ENCODE results near the gene DSCAML1.

Gene DSCAML1, protein sequence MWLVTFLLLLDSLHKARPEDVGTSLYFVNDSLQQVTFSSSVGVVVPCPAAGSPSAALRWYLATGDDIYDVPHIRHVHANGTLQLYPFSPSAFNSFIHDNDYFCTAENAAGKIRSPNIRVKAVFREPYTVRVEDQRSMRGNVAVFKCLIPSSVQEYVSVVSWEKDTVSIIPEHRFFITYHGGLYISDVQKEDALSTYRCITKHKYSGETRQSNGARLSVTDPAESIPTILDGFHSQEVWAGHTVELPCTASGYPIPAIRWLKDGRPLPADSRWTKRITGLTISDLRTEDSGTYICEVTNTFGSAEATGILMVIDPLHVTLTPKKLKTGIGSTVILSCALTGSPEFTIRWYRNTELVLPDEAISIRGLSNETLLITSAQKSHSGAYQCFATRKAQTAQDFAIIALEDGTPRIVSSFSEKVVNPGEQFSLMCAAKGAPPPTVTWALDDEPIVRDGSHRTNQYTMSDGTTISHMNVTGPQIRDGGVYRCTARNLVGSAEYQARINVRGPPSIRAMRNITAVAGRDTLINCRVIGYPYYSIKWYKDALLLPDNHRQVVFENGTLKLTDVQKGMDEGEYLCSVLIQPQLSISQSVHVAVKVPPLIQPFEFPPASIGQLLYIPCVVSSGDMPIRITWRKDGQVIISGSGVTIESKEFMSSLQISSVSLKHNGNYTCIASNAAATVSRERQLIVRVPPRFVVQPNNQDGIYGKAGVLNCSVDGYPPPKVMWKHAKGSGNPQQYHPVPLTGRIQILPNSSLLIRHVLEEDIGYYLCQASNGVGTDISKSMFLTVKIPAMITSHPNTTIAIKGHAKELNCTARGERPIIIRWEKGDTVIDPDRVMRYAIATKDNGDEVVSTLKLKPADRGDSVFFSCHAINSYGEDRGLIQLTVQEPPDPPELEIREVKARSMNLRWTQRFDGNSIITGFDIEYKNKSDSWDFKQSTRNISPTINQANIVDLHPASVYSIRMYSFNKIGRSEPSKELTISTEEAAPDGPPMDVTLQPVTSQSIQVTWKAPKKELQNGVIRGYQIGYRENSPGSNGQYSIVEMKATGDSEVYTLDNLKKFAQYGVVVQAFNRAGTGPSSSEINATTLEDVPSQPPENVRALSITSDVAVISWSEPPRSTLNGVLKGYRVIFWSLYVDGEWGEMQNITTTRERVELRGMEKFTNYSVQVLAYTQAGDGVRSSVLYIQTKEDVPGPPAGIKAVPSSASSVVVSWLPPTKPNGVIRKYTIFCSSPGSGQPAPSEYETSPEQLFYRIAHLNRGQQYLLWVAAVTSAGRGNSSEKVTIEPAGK (N-terminal part only)

DNA sequence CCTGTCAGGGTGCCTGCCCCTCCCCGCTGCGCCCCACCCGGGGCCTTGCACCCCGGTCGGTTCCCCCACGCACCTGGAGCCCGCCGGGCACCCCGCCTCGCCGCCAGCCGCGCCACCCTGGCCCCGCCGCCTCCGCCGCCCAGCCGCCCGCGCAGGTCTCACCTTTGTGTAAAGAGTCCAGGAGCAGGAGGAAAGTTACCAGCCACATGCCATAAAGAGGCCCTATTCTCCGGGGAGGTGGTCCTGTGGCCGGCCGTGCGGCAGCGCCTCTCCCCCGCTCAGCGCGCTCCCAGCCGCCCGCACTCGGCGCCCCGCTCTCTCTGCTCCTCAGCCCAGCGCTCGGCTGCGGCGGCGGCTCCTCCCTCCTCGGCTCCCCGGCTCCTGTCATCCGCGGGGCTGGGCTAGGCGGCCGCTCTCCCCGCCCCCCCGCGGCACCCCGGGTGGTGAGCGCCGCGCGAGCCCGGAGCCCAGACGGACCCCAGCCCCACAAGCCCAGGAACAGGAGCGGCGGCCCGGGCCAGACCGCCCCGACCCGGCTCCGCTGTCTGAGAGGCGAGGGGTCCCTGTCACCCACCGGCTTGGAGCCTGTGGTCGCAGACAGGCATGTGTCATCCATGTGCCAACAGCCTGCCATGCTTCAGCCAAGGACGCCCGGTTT is at the start of gene DSCAML1:
Gene DSCAML1, minus strand, starts transcription at position 345 of the 658 bp plus-strand sequence. Its CDS starts 137 bp downstream, at position 208.
- in situ Hi-C loops (cut with MboI; ENCODE audit: low sequenced_read_pairs), result no loop called here

DNA sequence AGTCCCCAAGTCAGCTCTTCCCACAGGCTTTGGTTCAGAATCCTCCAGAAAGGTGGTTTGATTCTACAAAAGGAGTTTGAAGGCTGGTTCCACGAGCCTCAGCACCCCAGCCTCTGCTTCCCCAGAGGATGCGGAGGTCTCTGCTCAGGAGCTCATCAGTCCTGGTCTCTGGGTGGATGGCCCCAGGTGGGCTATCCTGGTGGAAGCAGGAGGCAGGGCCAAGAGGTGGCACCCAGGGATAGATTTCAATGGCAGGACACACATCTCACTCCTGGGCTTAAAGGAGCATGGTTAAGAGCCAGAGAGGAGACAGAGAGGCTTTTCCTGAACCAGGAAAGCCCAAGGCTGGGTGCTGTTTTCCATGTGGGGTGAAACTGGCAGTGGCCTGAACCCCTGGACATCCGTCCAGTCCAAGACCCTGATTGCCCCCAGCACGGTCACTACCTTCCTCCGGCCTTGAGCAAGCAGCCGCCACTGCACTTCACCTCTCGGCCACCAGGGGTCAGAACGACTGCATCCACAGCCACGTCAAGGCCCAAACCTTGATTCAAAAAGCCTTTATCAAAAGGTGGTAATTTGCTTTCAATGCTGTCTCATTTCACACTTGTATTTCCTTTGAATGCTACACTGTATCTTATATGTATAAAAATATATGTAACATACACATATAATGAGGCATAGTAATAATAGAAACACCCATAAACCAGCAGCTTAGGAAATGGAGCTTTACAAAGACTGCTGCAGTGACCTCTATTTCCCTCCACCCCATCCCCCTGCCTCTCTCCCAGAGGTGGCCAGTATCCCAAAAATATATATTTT is 46.9 kb upstream of the DSCAML1 start:
- in situ Hi-C loops (cut with MboI; ENCODE audit: low sequenced_read_pairs), result loop anchor here (25.0 kb wide), 1 partner anchor 218 kb away; no protein-coding TSS in a partner anchor

DNA sequence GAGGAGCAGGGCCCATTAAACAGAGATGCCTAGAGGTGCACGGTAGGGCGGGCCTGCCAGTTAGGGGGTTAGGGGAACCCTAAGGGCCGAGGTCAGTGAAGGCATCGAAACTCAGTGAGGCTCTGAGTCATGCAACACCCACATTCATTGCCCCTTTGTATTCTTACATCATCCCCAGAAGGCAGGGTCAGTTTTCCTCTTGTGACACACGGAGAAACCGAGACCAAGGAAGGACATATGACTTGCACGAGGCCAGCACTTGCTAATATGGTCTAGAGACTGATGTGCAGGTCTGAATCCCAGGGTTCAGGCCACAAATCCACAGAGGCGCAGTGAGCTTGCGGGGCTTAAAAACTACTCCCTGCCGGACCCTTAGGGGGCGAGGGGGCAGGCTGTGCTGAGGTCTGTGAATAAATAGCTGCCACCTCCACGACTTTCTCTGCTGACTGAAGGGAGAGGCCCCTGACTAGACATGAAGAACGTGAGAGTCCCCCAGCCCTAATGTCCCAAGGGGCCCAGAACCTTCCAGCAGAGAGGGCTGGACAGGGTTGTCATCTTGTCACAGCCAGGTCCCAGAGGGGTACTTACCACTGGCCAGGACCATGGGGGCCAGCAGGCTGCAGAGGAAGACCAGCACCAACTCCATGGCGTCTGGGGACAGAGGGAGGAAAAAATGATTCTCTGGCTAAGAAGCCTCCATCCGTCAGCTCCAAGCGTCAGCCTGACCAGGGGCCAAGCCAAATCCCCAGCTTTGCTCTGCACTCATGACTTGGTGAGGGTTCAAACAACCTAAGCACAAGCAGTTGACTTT is 45.3 kb upstream of the DSCAML1 start:
- in situ Hi-C loops (cut with MboI; ENCODE audit: low sequenced_read_pairs), result loop anchor here (25.0 kb wide), 1 partner anchor 220 kb away; no protein-coding TSS in a partner anchor

DNA sequence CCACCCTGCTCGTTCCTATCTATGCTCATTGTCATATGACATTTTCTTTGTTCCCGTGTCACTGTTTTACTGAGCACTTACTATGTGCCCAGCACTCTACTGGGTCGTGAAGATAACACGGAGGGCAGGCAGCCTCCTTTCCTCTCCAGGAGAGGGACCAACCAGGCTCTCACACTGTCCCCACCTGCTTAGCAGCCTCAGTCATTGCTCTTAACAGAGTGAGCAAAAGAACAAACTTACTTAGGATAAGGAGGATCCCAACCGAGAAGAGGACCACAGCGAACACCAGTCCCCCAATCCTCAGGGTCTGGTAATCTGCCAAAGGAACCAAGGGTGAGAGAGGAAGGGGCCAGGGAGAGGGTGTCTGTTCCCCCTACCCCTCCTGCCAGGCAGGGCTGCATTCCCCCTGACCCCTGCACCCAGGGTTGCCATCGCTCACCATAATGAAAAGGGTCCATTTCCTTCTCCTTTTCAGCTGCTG is 44.6 kb upstream of the DSCAML1 start:
- in situ Hi-C loops (cut with MboI; ENCODE audit: low sequenced_read_pairs), result loop anchor here (25.0 kb wide), 1 partner anchor 221 kb away; no protein-coding TSS in a partner anchor

GRCh38 chr11:117840881-117841550 is 44.0 kb upstream of the DSCAML1 start:
- in situ Hi-C loops (cut with MboI; ENCODE audit: low sequenced_read_pairs), result loop anchor here (25.0 kb wide), 1 partner anchor 221 kb away; no protein-coding TSS in a partner anchor

DNA sequence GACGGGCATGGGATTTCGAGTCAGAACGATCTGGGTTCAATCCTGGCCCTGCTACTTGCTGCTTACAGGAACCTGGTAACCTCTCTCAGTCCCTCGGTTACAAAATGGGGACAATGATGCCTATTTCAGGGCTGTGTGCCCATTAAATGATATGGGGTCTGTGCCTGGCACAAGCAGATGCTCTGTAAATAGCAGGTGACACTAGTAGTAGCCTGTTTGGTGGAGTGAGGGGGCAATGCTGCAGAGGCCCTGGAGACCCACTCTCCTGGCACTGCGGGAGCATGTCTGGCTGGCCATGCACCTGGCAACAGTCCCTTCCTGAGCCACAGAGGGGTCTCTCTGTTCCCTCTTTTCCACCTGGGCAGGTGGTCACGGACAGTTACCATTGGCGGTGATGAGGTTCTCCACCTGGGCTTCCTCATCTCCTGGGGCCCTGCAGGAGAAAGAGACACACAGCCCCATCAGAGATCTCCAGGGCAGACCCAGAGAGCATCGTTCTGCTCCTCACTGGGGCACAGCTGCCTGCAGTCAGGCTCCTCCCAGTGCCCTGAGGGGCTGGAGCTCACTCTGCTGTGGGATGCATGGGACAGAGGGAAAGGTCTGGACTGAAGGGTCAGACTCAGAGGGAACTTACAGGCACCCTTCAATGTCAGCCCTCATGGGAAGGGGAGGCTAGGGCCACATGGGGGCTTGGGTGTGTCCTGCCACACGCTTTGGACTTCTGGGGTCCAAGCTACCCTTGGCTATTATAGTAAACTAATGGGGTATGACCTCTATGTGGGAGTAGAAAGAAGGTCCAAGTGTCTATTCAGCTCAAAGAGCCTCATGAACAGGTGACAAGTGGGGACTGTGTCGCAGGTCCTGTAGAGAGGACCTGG is 43.2 kb upstream of the DSCAML1 start:
- in situ Hi-C loops (cut with MboI; ENCODE audit: low sequenced_read_pairs), result loop anchor here (10.0 to 25.0 kb wide), 2 partner anchors 105 to 222 kb away; no protein-coding TSS in a partner anchor

DNA sequence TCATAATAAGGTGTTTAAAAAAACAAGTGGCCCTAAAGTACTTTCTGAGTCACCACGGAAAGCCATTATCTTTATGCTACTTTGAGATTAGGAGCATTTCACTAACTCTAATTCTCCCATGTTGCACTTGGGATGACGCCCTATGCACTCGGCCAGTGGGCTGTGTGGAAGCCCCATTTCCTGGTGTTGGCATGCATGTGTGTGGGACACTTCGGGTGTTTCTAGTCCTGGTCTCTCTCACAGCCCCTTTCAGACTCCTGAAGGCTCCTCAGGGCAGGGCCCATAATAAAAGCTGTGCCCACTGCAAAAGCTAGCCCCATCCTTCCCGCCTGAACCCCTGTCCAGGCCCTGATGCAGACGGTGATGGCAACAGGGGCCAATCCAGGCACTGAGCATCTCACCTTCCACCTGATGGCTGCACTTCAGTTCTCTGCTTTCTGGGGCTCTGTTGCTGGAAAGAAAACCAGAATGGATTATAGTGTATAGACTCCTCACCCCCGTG is 42.4 kb upstream of the DSCAML1 start:
- in situ Hi-C loops (cut with MboI; ENCODE audit: low sequenced_read_pairs), result loop anchor here (10.0 to 25.0 kb wide), 2 partner anchors 105 to 223 kb away; no protein-coding TSS in a partner anchor

- in situ Hi-C loops (cut with MboI; ENCODE audit: low sequenced_read_pairs), result loop anchor here (10.0 to 25.0 kb wide), 2 partner anchors 106 to 223 kb away; no protein-coding TSS in a partner anchor
Observed at GRCh38 chr11:117838901-117839300, 41.9 kb upstream of the DSCAML1 start.

DNA sequence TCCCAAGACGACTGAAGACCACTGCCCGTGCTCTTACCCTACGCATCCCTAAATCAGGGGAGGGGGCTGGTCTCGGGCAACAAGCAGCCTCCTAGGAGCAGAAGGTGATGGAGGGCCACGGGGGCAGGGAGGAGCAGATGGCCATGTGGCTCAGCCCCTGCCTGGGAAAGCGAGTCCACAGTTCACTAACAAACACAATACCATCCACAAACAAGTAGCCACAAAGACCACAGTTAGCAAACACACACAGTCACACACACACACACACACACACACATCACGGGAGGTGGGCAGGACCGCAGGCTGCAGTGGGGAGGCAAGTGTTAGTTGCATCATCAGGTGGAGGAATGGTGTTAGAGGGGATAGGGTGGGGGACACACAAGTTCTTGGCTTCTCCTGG is 40.8 kb upstream of the DSCAML1 start:
- in situ Hi-C loops (cut with MboI; ENCODE audit: low sequenced_read_pairs), result loop anchor here (10.0 to 25.0 kb wide), 2 partner anchors 107 to 225 kb away; no protein-coding TSS in a partner anchor

GRCh38 chr11:117837070-117837776 is 40.2 kb upstream of the DSCAML1 start:
- in situ Hi-C loops (cut with MboI; ENCODE audit: low sequenced_read_pairs), result loop anchor here (10.0 to 25.0 kb wide), 2 partner anchors 108 to 225 kb away; no protein-coding TSS in a partner anchor

- in situ Hi-C loops (cut with MboI; ENCODE audit: low sequenced_read_pairs), result loop anchor here (10.0 to 25.0 kb wide), 2 partner anchors 108 to 226 kb away; no protein-coding TSS in a partner anchor
Observed at GRCh38 chr11:117836077-117836960, 39.3 kb upstream of the DSCAML1 start.

- in situ Hi-C loops (cut with MboI; ENCODE audit: low sequenced_read_pairs), result loop anchor here (10.0 to 25.0 kb wide), 2 partner anchors 109 to 227 kb away; no protein-coding TSS in a partner anchor
Observed at GRCh38 chr11:117835576-117835975, 38.6 kb upstream of the DSCAML1 start.

GRCh38 chr11:117834838-117835443 is 37.9 kb upstream of the DSCAML1 start:
- in situ Hi-C loops (cut with MboI; ENCODE audit: low sequenced_read_pairs), result loop anchor here (10.0 to 25.0 kb wide), 2 partner anchors 110 to 227 kb away; no protein-coding TSS in a partner anchor
